Occipital lobe (tissue), 2 donors: ENCODE measurements around the gene YY1. TPM values are rescaled to one million over a fixed set of nuclear protein-coding genes. Genes with fewer than 3 reads are reported as not detected.

ENCODE experiments used
- DNase-seq: peaks from one replicate; lab custom pipeline; 2025; lab: John Stamatoyannopoulos, UW
- total RNA-seq: library from RNA; depleted of rRNA; stranded (reverse); fragments of >200 nt; gene quantifications from one replicate; pipeline ENCODE4 v1.2.3, GENCODE V29; 2014

The YY1 gene
- total RNA-seq, 1 donor from 2014 or later = 60.2 TPM

GRCh38 chr14:100312877-100313400, 74.0 kb downstream of the YY1 start:
- no peak for DNase-seq

DNA sequence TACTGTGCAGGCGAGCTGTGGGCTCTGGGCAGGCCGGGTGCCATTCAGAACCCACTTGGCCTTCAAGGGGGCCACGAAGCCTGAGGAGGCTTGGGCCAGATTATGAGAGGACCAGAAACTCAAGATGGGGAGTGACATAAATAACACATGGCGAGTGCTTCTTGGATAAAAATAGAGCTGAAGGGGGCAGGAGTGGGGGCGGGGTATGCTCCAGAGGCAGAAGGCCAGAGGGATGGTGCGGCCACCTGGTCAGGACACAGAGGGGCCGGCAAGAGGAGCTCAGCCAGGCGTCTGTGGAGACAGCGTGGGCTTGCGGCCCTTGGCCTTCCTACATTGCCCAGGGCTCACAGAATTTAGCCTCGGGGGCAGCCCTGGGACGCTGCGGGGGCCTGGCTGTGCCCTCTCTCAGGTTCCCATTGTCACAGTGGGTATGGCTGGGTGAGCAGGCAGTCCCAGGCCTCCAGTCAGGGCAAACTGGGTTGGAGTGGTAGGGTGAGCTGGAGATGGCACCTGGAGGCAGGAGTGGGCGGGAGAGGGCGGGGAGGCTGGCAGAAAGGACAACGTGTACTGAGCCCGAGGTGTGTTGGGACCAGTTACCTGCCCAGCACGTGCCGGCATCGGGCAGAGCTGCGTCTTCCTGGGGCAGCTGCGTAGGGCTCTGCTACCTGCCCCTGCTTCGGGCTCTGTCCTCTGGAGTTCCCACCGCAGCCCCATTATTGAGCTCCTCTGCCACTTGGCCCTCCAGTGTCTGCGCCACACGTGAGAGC, 74.7 kb downstream of the YY1 start:
- no peak for DNase-seq

- DNase-seq = no peak
These were observed 75.8 kb downstream of the YY1 start for GRCh38 chr14:100314724-100315123.

DNA sequence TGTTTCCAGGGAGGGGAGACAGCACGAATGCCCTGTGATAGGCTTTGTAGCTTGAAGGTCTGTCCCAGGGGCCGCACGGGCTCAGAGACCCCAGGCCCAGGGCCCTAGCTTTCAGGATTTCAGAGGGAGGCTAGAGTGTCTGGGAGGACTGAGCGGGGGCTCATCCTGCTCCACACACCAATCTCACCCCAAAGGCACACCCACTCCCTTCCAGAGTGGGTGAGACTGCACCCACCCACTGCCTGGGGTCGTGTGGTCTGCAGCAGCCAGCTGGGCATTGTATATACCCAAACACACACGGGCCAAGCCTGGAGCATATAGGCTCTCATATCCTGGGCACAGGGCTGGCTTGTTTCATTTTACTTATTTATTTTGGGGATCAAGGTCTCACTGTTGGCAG, 78.4 kb downstream of the YY1 start:
- DNase-seq = no peak

DNA sequence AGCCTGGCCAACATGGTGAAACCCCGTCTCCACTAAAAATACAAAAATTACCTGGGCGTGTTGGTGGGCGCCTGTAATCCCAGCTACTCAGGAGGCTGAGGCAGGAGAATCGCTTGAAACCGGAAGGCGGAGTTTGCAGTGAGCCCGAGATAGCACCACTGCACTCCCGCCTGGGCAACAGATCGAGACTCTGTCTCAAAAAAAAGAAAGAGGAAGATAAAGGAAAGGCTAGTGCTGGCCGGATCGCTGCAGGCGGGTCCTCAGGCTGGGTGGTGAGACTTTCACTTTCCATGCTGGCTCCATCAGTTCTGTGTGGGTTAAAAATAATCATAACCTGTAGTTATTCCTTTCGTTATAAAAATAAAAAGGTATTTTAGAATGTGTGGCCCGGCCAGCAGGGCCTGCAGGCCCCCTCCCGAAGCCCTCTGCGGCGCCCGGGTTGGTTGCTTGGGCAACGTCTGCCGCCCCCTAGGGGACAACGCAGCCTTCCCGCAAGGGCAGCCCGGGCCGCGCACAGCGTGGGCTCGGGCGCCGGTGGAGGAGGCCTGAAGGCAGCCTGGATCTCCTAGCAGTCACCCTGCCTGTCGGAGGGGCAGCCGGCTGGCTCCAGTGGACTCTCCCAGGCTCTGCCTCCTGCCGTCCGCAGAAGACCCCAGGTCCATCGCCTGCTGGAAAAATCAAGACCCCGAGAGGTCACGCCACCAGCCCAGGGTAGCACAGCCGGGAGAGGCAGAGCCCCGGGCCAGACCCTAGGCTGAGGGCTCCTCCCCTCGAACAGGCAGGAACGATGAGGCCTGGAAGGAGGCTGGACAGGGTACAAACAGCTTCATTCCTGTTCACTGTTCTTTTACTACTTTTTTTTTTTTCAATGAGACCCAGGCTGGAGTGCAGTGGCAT, 79.2 kb downstream of the YY1 start:
- DNase-seq = no peak

DNA sequence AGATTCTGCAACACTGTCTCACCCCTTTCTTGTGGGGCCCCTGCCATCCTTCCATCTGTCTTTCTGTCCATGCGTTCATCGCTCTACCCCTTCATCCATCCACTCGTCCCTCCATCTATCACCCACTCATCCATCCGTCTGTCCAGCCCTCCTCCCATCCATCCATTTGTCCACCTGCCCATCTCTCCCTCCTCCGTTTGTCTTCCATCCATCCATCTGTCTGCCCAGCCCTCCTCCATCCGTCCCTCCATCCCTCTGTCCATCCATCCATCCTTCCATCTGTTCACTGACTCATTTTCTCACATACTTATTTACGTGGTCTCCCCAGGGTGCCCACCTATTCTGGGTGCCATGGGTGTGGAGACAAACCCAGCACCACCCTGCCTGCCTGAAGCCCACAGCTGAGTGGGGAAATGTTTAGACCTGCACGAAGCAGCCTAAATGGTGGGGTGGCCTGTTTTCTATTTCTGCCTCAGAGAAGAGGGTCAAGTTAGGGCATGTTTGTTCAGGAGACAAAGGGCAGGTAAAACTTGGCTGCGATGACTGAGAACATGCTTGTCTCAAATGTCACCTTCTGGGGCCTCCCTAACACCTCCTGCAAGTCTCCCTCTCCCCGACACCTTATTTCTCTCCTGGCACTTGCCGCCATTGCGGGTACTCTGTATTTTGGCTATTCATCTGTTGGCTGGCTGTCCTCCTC, 81.4 kb downstream of the YY1 start:
- no peak for DNase-seq

DNA sequence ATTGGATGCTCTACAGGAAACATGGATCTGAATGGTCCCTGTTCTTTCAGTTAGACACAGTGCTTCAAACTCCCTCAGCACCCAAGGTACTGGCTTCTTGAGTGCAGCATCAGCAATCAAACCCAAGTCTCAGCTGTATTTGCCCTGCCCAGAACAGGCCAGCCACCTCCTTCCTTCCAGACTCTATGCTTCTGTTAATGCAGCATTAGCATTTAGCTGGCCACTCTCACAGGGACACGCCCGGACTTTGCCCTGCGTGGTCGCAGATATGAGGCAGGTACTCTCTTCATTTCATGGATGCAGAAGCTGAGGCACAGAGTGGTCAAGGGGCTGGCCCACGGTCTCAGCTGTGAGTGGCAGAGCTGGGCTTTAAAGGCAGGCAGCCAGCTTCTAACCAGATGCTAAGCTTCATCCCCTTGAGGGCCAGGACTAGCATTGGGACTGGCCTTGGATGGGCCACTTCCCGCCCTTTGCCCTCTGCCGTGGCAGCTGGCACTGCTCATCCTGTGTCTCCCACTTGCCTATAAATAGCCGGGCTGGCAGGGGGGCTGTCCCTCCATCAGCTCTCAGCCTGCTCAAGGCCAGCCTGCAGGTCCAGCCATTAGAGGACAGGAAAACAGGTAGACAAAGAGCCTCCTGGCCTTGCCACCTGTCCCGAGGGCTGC, 82.7 kb downstream of the YY1 start:
- DNase-seq = no peak

DNA sequence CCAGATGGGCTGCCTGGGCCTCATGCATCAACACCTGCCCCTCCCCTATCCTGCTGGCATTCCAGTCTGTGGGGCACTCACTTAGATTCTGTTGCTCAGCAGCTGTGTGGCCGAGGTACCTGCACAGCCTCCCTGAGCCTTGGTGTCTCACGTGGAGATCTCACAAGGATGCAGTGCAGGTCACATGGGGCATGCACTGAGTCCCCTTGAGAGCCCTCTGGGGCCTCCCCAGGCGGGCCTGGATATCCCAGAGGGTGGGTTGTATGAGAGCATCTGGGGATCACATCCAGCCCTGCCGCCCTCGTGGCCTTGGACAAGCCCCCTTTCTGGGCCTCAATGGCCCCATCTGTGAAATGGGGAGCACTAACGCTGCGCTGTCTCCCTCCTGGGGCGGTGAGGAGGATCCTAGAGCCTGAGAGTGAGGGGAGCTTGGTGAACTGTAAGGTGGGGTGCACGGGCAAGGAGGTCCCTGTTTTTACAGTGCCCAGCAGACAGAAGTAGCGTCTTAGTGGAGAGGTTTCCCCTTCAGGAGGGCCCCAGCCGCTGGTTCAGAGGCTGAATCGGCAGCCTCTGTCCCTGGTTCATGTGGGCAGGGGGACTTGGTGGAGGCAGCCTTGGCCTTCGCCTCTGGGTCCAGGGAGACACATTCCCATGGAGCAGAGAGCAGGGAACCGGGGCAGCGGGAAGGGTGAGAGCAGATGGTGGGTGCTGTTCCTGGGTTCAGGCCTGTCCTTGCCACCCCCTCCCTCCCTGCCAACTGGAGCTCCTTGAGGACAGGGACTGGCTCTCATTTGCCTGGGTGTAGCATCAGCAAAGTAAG, 83.4 kb downstream of the YY1 start:
- DNase-seq = no peak

- no peak for DNase-seq
These were observed 84.4 kb downstream of the YY1 start, which contains the start of gene SLC25A47 for GRCh38 chr14:100323121-100323941. Gene SLC25A47, plus strand, starts transcription at chr14:100323339. Its CDS starts 76 bp downstream, at chr14:100323415.

- DNase-seq = no peak
These were observed 85.0 kb downstream of the YY1 start for GRCh38 chr14:100323942-100324307.

DNA sequence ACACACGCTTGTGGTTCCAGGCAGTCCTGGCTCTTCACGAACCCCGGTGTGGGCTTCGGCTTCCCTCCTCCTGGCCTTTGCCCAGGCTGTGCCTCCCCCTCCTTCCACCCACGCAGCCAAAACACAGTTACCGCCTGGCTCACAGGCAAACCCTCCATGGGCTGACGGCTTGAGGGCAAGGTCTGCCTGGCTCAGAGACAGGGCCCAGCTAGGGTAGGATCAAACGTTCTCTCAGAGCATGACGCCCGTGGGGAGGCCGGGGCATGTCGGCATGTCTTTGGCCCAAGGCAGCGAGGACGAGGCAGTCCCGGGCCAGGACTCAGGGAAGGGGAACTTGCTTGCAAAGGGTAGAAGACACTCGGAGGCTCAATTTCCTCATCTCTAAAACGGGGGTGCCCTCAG, 86.3 kb downstream of the YY1 start:
- DNase-seq = no peak

DNA sequence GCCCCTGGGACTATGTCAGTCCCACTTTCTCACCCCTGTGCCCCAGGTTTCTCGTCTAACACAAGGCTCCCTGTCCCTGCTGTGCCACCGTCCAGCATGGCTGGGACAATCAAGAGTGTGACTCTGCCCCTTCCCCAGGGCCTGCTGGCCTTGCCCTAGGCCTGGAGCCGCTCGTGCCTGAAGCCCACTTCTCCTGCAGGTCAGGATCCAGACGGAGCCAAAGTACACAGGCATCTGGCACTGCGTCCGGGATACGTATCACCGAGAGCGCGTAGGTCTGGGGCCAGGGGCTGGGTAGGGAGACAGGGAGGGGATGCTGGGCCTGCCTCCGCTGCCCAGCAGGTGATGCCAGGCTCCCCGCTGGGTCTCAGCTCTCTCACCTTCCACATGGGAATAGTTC, 87.0 kb downstream of the YY1 start:
- DNase-seq = no peak

DNA sequence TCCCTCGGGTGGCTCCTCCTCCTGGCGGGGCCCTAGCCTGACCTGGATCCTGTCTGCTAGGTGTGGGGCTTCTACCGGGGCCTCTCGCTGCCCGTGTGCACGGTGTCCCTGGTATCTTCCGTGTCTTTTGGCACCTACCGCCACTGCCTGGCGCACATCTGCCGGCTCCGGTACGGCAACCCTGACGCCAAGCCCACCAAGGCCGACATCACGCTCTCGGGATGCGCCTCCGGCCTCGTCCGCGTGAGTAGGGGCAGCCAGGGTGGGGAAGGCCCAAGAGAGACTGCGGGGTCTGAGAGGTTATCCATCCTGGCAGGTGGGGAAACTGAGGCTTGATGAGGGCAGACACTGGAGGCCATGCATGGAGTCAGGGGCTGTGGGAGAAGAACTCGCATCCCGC, 88.2 kb downstream of the YY1 start:
- no peak for DNase-seq

- no peak for DNase-seq
These were observed 89.7 kb downstream of the YY1 start for GRCh38 chr14:100328495-100329163.

GRCh38 chr14:100329233-100330006, 90.5 kb downstream of the YY1 start:
- DNase-seq = no peak

DNA sequence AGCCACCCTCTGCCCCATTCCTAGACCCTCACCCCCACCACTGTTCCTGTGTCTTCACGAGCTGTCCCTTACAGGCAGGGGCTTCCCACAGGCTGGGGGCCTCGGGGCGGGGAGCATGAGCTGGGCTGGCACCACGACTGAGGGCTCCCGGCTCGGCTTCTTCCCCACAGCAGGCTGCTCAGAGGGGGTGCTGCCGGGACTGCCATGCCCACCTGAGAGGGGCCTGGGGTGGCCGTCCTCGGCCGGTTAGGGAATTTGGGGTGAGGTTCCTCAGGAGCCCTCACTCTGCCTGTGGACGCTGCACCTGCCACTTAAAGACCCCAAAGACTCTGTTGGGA, 91.0 kb downstream of the YY1 start:
- no peak for DNase-seq

DNA sequence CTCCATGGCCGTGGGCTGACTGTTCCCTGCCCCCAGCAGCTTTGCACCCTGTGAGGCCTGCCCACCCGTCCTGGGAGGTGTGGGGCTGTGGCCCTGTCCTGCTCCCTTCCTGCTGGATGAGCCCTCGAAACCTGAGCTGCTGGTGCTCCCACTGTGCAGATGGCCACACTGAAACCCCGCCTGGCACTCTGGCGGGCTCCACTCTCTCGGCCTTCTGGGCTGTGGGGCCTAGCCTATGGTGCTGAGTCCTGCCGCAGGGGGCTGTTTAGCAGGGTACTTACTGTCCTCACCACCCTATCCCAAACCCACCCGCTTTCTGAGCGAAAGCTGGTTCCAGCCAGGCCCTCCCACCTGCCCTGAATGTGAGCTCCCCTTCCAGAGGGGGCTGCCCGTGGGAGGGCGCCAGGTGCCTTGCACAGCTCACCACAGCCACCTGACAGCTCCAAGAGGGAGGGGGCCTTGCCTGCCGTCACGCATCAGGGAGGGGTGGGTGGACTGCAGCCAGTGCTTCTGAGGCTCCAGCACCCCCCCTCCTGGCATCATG, 91.5 kb downstream of the YY1 start:
- no peak for DNase-seq

- no peak for DNase-seq
These were observed 93.2 kb downstream of the YY1 start for GRCh38 chr14:100332071-100332639.
